GM23338 (cell line): ENCODE data around the gene APOBEC3B. TPM values are rescaled to one million over a fixed set of nuclear protein-coding genes. Genes with fewer than 3 reads are reported as not detected.
A peak's percentile ranks its signal among the peaks of the same experiment; 100 is the strongest.
"Not testable (repeated sequence)": the region's sequence is repeated elsewhere in the genome, so short reads cannot be mapped to it uniquely, and the experiment has no call there.

Source experiments
- ATAC-seq: fragments of 200-7000 bp; cut with Tn5 transposase; 3 replicates; pipeline ENCODE4 v1.9.1; 2020
- DNase-seq: peaks from one replicate; pipeline ENCODE4 v3.0.0-alpha.2; 2015; ENCODE audit warnings: low spot score
- H2AFZ ChIP-seq: fragments of 200-600 bp; sonication (generic); 2 replicates; pipeline ENCODE4 v1.8.0; 2016; ENCODE audit warnings: antibody characterized with exemption, mild to moderate bottlenecking, moderate library complexity
- H3F3A ChIP-seq: fragments of 200-600 bp; sonication (generic); replicated peaks from 2 replicates; pipeline ENCODE4 v1.8.0; 2017; ENCODE audit warnings: antibody characterized with exemption, mixed run types, low read depth
- H3K27ac ChIP-seq: fragments of 200-600 bp; sonication (generic); 2 replicates; pipeline ENCODE4 v1.6.1; 2016; ENCODE audit warnings: low read depth
- H3K27me3 ChIP-seq: fragments of 200-600 bp; sonication (generic); 2 replicates; pipeline ENCODE4 v1.8.0; 2016; ENCODE audit warnings: mild to moderate bottlenecking, mixed run types, moderate library complexity; ENCODE audit not compliant: insufficient read depth
- H3K36me3 ChIP-seq: fragments of 200-600 bp; sonication (generic); 2 replicates; pipeline ENCODE4 v1.8.0; 2016; ENCODE audit warnings: mild to moderate bottlenecking; ENCODE audit not compliant: insufficient read depth
- H3K4me1 ChIP-seq: fragments of 200-600 bp; sonication (generic); 2 replicates; pipeline ENCODE4 v1.8.0; 2016; ENCODE audit warnings: mild to moderate bottlenecking, moderate library complexity; ENCODE audit not compliant: insufficient read depth
- H3K4me2 ChIP-seq: fragments of 200-600 bp; sonication (generic); 2 replicates; pipeline ENCODE4 v1.7.1; 2017; ENCODE audit warnings: mixed run types
- H3K4me3 ChIP-seq: fragments of 200-600 bp; sonication (generic); 2 replicates; pipeline ENCODE4 v1.6.1; 2016; ENCODE audit warnings: mixed run types
- H3K79me2 ChIP-seq: fragments of 200-600 bp; sonication (generic); replicated peaks from 2 replicates; pipeline ENCODE4 v1.8.0; 2017; ENCODE audit warnings: mild to moderate bottlenecking; ENCODE audit not compliant: insufficient read depth
- H3K9me2 ChIP-seq: fragments of 200-600 bp; sonication (generic); 2 replicates; pipeline ENCODE4 v1.8.0; 2017; ENCODE audit not compliant: insufficient read depth
- H4K20me1 ChIP-seq: fragments of 200-600 bp; sonication (generic); replicated peaks from 2 replicates; pipeline ENCODE4 v1.8.0; 2017; ENCODE audit warnings: mild to moderate bottlenecking; ENCODE audit not compliant: insufficient read depth
- H3K27ac Mint-ChIP-seq: 2 replicates; pipeline ENCODE4 v1.8.0; 2020; ENCODE audit warnings: inconsistent platforms, mild to moderate bottlenecking, moderate library complexity, mixed read lengths
- H3K27me3 Mint-ChIP-seq: 3 replicates; pipeline ENCODE4 v1.8.0; 2022; ENCODE audit warnings: low read depth, mild to moderate bottlenecking, moderate library complexity, mixed read lengths, inconsistent platforms; ENCODE audit not compliant: insufficient read depth, poor library complexity
- H3K36me3 Mint-ChIP-seq: 3 replicates; pipeline ENCODE4 v1.8.0; 2021; ENCODE audit warnings: low read depth, mild to moderate bottlenecking, inconsistent platforms, moderate library complexity, mixed read lengths
- H3K4me1 Mint-ChIP-seq: 3 replicates; pipeline ENCODE4 v1.8.0; 2020; ENCODE audit warnings: mild to moderate bottlenecking, inconsistent platforms, mixed read lengths
- H3K4me3 Mint-ChIP-seq: 3 replicates; pipeline ENCODE4 v1.8.0; 2021; ENCODE audit warnings: moderate library complexity, mild to moderate bottlenecking, inconsistent platforms, mixed read lengths
- H3K9me3 Mint-ChIP-seq: 3 replicates; pipeline ENCODE4 v1.8.0; 2020; ENCODE audit warnings: moderate library complexity, mild to moderate bottlenecking, inconsistent platforms, mixed read lengths
- CREB1 ChIP-seq: fragments of 250-450 bp; sonication (Bioruptor Pico); IDR thresholded peaks from 2 replicates; pipeline ENCODE4 v1.5.0; 2020; ENCODE audit warnings: low read depth, mild to moderate bottlenecking, moderate library complexity
- ETS1 ChIP-seq: IDR thresholded peaks from 2 replicates; pipeline ENCODE4 v1.6.1; 2016; ENCODE audit warnings: antibody characterized with exemption
- EZH2phosphoT487 ChIP-seq: fragments of 200-600 bp; sonication (generic); IDR thresholded peaks from one replicate; pipeline ENCODE4 v1.8.1; 2018; ENCODE audit warnings: antibody characterized with exemption; ENCODE audit not compliant: unreplicated experiment
- JUNB ChIP-seq: IDR thresholded peaks from one replicate; pipeline ENCODE4 v1.6.1; 2016; ENCODE audit warnings: antibody characterized with exemption; ENCODE audit not compliant: unreplicated experiment
- NANOG ChIP-seq: IDR thresholded peaks from 2 replicates; pipeline ENCODE4 v1.6.1; 2016; ENCODE audit warnings: antibody characterized with exemption, borderline replicate concordance
- POLR2AphosphoS5 ChIP-seq: IDR thresholded peaks from 2 replicates; pipeline ENCODE4 v1.6.1; 2016; ENCODE audit warnings: antibody characterized with exemption, low read depth
- STAT1 ChIP-seq: IDR thresholded peaks from one replicate; pipeline ENCODE4 v1.6.1; 2016; ENCODE audit warnings: antibody characterized with exemption; ENCODE audit not compliant: unreplicated experiment
- ZNF114 ChIP-seq: fragments of 250-450 bp; sonication (Bioruptor Pico); IDR thresholded peaks from 2 replicates; pipeline ENCODE4 v1.5.0; 2020; ENCODE audit warnings: mild to moderate bottlenecking, moderate library complexity
- ZNF331 ChIP-seq: fragments of 250-450 bp; sonication (Bioruptor Pico); IDR thresholded peaks from 2 replicates; pipeline ENCODE4 v1.5.0; 2020; ENCODE audit warnings: low read depth, mild to moderate bottlenecking, moderate library complexity
- polyA plus RNA-seq: library from polyadenylated mRNA; unstranded; fragments of >200 nt; fragmentation: Nextera tagmentation; extraction: Ambion mirVana; gene quantifications from 2 replicates; pipeline ENCODE4 v1.2.1, GENCODE V29; 2016
- total RNA-seq: library from RNA; depleted of rRNA; stranded (reverse); fragments of >200 nt; shearing (Covaris generic); gene quantifications from 2 replicates; pipeline ENCODE4 v1.2.3, GENCODE V29; 2014
- TF ChIP-seq, protein P1 (sequence below): IDR thresholded peaks from one replicate; pipeline ENCODE4 v1.6.1; 2018; ENCODE audit warnings: antibody characterized with exemption; ENCODE audit not compliant: unreplicated experiment

Gene APOBEC3B
- total and polyA plus RNA-seq, 2 experiments from 2014 or later = 7.0 to 9.2 TPM

DNA sequence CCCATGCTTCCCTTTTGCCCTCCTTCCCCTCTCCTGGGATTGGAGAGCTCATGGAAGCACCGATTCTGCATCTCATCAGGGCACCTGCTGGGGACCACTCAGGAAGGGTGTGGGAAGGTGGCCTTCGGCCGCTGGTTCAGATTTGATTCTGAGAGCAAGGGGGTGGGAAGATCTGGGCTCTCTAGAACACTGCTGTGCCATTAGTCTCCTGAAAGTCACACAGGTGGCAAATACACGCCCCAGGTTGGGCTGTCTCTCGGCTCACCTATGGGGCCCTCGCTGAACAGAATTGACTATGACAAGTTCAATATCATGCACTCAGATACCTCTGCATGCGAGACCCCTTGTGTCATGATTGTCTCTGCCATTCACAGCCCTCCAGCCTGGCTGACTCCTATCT, 37.5 kb upstream of the APOBEC3B start (continued):
- no peak for TF ChIP-seq ZNF331 (CRISPR knock-in tag)
- TF ChIP-seq ZNF114 (CRISPR knock-in tag) = no peak
- no peak for TF ChIP-seq STAT1
- TF ChIP-seq NANOG = no peak
- TF ChIP-seq EZH2phosphoT487 = no peak
- no peak for TF ChIP-seq JUNB
- TF ChIP-seq CREB1 (CRISPR knock-in tag) = no peak
- no peak for TF ChIP-seq ETS1

- DNase-seq, H3K36me3 Mint-ChIP-seq, H3K4me3 ChIP-seq, H4K20me1 ChIP-seq, H3K4me1 ChIP-seq, ATAC-seq, H3K27me3 ChIP-seq, H3K27ac ChIP-seq, H3K27me3 Mint-ChIP-seq, H3K36me3 ChIP-seq, H3K4me2 ChIP-seq, H3K27ac Mint-ChIP-seq, H3K9me3 Mint-ChIP-seq, H2AFZ ChIP-seq, H3K4me3 Mint-ChIP-seq, H3F3A ChIP-seq, H3K9me2 ChIP-seq, H3K79me2 ChIP-seq: not testable (repeated sequence)
- H3K4me1 Mint-ChIP-seq = peaks cover 10% of the 10 kb centered on the region
These were observed 36.3 kb upstream of the APOBEC3B start for GRCh38 chr22:38945706-38946338.

DNA sequence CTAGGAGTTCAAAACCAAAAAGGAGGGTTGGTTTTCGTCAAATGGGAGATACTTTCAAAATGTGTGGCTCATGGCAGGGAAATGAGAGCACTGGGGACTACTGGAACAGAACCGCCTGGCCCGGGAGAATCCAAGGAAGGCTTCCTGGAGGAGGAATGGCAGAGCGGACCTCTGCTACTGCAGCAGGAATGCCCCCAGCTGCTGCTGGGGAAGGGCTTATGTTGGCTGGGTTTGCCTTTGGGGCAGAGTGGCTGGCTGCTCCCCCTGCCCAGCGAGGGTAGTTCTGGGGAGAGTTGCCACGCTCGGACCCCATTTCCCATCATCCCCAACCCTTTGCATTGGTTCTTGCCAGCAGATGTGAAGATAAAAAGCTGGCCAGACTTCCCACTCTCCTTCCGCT, 35.4 kb upstream of the APOBEC3B start:
- TF ChIP-seq ZNF114 (CRISPR knock-in tag) (no peak), NANOG (no peak), POLR2AphosphoS5 (no peak), ETS1 (no peak), STAT1 (no peak), JUNB (no peak), EZH2phosphoT487 (no peak), ZNF331 (CRISPR knock-in tag) (no peak)
- TF ChIP-seq, protein P1, sequence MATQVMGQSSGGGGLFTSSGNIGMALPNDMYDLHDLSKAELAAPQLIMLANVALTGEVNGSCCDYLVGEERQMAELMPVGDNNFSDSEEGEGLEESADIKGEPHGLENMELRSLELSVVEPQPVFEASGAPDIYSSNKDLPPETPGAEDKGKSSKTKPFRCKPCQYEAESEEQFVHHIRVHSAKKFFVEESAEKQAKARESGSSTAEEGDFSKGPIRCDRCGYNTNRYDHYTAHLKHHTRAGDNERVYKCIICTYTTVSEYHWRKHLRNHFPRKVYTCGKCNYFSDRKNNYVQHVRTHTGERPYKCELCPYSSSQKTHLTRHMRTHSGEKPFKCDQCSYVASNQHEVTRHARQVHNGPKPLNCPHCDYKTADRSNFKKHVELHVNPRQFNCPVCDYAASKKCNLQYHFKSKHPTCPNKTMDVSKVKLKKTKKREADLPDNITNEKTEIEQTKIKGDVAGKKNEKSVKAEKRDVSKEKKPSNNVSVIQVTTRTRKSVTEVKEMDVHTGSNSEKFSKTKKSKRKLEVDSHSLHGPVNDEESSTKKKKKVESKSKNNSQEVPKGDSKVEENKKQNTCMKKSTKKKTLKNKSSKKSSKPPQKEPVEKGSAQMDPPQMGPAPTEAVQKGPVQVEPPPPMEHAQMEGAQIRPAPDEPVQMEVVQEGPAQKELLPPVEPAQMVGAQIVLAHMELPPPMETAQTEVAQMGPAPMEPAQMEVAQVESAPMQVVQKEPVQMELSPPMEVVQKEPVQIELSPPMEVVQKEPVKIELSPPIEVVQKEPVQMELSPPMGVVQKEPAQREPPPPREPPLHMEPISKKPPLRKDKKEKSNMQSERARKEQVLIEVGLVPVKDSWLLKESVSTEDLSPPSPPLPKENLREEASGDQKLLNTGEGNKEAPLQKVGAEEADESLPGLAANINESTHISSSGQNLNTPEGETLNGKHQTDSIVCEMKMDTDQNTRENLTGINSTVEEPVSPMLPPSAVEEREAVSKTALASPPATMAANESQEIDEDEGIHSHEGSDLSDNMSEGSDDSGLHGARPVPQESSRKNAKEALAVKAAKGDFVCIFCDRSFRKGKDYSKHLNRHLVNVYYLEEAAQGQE = no peak
- H3K4me3 Mint-ChIP-seq = no peak overlapping the region
- Histone ChIP-seq H3K4me3 (no peak overlapping the region), H3K79me2 (no peaks in the 10 kb centered on the region), H3K9me2 (no peaks in the 10 kb centered on the region), H3K27ac (no peak overlapping the region), H3F3A (no peaks in the 10 kb centered on the region), H3K4me1 (no peaks in the 10 kb centered on the region; the same call in 1 of the 2 replicates), H4K20me1 (peaks cover 3% of the 10 kb centered on the region; the same call in 1 of the 2 replicates), H3K36me3 (no peaks in the 10 kb centered on the region), H3K27me3 (no peaks in the 10 kb centered on the region), H3K4me2 (no peak overlapping the region), H2AFZ (peak overlapping the region; percentile 89)
- peaks cover 6% of the 10 kb centered on the region for H3K27me3 Mint-ChIP-seq
- H3K36me3 Mint-ChIP-seq = no peaks in the 10 kb centered on the region
- H3K4me1 Mint-ChIP-seq = peaks cover 10% of the 10 kb centered on the region
- no peak for DNase-seq
- peak; percentile 30; the same call in 1 of the 3 replicates for ATAC-seq
- H3K27ac Mint-ChIP-seq = no peak overlapping the region
- no peaks in the 10 kb centered on the region for H3K9me3 Mint-ChIP-seq
